ENCODE data around the gene TBC1D10A.

Gene TBC1D10A

DNA sequence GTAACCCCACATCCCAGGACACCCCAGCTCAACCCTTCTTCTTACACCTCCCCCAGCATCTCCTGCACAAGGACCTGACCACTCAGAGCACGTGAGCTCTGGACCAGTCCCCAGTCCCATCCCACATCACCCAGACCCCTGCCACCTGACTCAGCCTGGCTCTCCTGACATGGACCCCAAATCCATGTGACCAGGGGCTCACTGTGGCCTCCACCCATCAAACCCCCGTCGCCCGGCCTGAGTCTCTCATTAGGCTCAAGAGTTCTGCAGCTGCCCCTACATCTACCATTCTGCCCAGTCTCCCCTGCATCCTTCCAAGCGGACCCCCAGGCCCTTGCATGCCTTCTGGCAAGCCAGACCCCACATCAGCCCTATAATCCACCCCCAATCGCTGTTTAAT lies 78.3 kb downstream of the TBC1D10A start:
- in situ Hi-C loops (cut with MboI; ENCODE audit: low sequenced_read_pairs), result no loop called here

DNA sequence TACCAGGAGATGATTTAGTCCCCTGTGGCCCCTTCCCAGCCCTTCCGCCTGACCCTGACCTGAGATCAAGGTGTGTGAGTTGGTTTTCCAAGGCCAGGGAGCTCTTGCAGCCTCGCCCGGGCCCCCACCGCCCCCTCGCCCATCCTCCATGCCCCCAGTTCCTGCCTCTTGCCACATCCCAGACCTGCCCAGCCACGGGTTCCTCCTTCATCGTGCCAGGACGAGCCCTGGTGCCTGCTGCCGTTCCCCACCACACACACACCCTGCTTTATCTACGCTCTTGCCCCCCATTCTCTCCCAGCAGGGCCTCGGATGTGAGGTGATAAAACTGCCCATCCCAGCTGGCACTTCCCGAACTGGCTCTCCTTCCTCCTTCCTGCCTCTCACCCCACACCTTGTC lies 78.8 kb downstream of the TBC1D10A start:
- in situ Hi-C loops (cut with MboI; ENCODE audit: low sequenced_read_pairs), result no loop called here

DNA sequence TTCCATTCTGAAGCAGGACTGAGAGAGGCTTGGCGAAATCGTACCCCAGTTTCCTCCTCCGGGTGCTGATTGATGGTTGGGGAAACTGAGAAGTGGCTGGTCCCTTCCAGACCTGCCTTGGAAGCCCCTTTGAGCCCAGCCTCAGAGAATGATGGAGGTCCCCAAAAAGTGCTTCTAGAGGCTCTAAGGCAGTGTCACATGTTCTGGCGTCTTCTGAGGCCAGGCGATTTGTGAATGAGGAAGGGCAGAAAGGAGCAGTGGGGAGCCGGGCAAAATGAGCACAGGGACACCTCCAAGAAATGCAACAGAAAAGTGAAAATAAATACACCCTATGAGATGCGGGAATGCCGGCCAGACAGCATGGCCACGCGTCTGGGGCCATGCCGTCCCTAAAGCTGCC lies 79.2 kb downstream of the TBC1D10A start:
- in situ Hi-C loops (cut with MboI; ENCODE audit: low sequenced_read_pairs), result no loop called here

DNA sequence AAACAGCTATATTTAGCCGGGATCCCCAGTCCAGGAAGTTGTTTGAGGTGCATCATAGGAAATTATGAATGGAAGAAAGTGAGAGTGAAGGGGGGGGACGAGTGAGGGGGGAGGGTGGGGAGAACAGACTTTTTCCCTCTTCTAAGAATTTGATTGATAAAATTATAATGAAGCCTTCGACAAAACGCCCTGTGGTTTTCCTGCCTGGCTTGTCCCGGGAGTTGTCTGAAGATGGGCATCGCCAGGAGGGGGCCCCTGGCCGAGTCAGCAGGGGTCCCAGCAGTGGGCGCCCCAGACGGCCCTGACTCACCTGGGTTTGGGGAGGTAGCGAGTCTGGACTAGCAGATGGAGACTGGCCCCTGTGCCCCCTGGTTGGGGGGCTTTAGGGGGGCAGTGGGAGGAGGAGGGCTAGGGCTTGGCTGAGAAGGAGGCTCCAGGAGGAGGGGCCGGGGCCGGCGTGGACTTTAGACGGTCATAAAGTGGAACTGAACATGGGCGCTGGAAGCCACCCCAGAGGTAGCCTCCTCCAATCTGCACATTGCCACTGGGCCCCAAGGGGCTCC lies 79.8 kb downstream of the TBC1D10A start:
- in situ Hi-C loops (cut with MboI; ENCODE audit: low sequenced_read_pairs), result no loop called here

DNA sequence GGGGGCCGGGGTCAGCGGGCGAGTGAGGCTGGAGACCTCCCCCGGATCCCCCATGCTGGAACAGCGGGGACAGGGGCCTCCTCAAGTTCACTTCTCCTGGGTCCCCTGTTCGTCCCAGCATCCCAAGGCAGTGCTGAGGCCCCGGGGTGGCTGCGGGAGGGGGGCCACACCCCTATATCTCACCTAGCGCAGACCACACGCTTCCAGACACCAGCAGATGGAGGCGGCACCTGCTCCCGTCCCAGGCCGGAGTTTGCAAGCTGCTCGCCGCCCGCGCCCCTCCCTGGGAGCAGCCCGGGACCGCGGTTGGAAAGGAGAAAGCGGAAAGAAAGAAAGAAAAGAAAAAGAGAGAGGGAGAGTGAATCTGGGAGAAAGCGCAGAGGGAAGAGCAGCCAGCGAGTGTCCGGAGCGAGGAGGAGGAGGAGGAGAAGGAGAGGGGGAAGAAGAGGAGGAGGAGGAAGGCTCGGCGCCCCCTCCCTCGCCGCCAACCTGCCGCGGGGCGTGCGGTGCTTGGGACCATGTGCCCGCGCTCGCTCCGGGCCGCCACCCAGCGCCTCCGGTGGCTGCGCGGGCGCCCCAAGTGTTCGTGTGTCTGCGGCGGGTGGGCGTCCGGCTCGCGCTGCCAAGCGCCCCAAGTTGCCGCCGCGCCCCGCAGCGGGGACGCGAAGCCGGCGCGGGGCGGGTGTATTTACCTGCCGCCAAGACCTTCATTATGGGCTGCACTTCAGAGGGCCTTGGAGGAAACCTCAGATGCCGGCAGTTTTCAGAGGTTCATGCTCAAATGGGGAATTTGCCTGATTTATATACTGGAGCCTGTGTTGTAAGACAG lies 80.5 kb downstream of the TBC1D10A start, which contains the start of gene LIF:
LIF (minus strand) TSS at position 775 of the 829 bp plus-strand sequence; CDS start at position 711, 64 bp downstream.
- in situ Hi-C loops (cut with MboI; ENCODE audit: low sequenced_read_pairs), result no loop called here

DNA sequence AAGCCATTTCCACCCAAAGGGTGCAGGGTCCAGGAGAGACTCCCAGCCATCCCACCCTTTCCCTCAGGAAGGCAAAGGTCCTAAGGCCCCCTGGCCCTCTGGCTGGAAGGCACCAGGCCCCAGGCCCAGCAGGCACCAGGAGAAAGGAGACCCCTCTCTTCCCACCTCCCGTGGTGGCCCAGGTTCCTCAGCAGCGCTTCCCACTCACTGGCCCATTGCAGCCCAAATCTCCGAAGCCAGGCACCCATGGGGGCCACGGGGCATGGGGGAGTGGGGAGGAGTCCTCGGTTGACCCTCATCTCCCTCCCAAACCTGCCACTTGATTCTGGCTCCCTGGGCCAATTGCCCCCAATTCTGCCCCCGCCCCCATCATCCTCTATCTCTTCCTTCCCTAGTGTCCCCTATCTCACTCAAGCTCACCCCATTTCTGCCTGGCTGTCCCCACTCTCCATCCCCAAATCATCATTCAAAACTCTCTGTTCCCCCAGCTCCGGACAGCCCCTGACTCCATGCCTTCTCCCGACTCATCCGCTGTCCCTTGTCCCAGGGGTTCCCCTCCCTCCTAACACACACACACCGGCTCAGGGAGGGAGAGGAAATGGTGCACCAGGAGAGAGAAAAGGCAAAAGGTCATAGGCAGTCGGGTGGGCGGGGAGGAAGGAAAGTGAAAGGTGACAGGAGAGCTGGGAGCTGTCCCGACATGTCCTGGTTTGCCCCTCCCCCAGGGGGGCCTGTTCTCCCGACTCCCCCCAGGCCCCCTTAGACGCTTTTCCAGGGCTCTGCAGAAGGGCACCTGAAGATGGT lies 81.4 kb downstream of the TBC1D10A start:
- in situ Hi-C loops (cut with MboI; ENCODE audit: low sequenced_read_pairs), result no loop called here

DNA sequence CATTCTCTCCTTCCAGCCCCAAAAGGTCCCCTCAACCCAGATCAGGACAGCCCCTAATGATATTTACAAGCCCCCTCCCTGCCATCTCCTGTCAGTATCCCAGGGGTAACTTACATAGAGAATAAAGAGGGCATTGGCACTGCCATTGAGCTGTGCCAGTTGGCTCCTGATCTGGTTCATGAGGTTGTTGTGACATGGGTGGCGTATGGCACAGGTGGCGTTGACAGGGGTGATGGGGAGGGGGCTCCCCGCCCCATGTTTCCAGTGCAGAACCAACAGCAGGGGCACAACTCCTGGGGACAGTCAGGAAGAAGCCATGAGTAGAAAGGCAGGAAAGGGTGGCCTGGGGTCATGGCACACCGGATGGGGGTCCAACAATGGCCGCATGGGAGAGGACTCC lies 82.1 kb downstream of the TBC1D10A start:
- in situ Hi-C loops (cut with MboI; ENCODE audit: low sequenced_read_pairs), result no loop called here

DNA sequence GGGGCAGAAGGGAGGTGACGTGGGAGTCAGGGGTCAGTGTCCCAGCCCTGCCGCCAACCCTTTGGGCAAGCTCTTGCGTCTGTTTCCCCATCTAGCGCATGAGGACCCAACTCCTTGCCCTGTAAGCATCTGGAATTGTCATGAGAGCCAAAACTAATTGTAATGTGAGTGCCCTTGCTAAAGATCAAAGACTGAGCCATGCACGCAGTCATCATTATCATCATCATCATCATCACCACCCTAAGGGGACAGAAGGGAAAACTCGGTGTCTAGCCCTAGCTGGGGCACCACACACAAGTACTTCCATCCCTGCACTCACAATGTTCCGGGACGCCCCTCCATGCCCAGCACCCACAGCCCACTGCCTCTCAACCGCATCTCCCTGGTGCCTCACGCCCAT lies 82.7 kb downstream of the TBC1D10A start:
- in situ Hi-C loops (cut with MboI; ENCODE audit: low sequenced_read_pairs), result no loop called here

DNA sequence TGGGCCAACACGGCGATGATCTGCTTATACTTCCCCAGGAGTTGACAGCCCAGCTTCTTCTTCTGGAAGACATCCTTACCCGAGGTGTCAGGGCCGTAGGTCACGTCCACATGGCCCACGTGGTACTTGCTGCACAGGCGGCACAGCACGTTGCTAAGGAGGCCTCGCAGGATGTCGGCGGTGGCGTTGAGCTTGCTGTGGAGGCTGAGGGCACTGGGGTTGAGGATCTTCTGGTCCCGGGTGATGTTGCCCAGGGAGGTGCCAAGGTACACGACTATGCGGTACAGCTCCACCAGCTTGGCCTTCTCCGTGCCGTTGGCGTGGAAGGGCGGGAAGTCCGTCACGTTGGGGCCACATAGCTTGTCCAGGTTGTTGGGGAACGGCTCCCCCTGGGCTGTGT lies 83.1 kb downstream of the TBC1D10A start:
- in situ Hi-C loops (cut with MboI; ENCODE audit: low sequenced_read_pairs), result no loop called here

Data from hTERT RPE-1 (cell line).